Forelimb muscle (tissue), 1 donor: ENCODE measurements around the gene RFC4. TPM values are rescaled to one million over a fixed set of nuclear protein-coding genes. Genes with fewer than 3 reads are reported as not detected.
"Not testable (repeated sequence)": the region's sequence is repeated elsewhere in the genome, so short reads cannot be mapped to it uniquely, and the experiment has no call there.

Experiments used
- DNase-seq: peaks from one replicate; pipeline ENCODE4 v3.0.0-alpha.2; 2013; ENCODE audit warnings: low read depth
- polyA plus RNA-seq: library from polyadenylated mRNA; unstranded; fragments of 120-200 nt; gene quantifications from one replicate; pipeline ENCODE4 v1.2.1, GENCODE V29; 2013; ENCODE audit not compliant: insufficient read length

RFC4 gene
- 19.7 TPM for polyA plus RNA-seq

- DNase-seq, result no peak
Measured at GRCh38 chr3:186806089-186807055, at the start of gene RFC4. RFC4 (minus strand) TSS chr3:186806482; CDS start chr3:186804713, 1,769 bp downstream.

- DNase-seq, result no peak
Measured at GRCh38 chr3:186854954-186855353, 48.7 kb upstream of the RFC4 start.

GRCh38 chr3:186854146-186854545, 47.9 kb upstream of the RFC4 start:
- no peak for DNase-seq

- DNase-seq, result no peak
Measured at GRCh38 chr3:186852994-186853393, 46.7 kb upstream of the RFC4 start.

GRCh38 chr3:186851835-186852234, 45.6 kb upstream of the RFC4 start:
- not testable (repeated sequence) for DNase-seq

GRCh38 chr3:186849374-186849975, 43.2 kb upstream of the RFC4 start:
- no peak for DNase-seq

GRCh38 chr3:186847437-186847836, 41.2 kb upstream of the RFC4 start:
- DNase-seq, result no peak

GRCh38 chr3:186845756-186846155, 39.5 kb upstream of the RFC4 start:
- no peak for DNase-seq

GRCh38 chr3:186844908-186845307, 38.6 kb upstream of the RFC4 start:
- DNase-seq, result no peak

GRCh38 chr3:186843039-186843432, 36.8 kb upstream of the RFC4 start:
- no peak for DNase-seq

- DNase-seq, result no peak
Measured at GRCh38 chr3:186842426-186843038, 36.2 kb upstream of the RFC4 start, which contains the start of gene ADIPOQ. ADIPOQ (plus strand) TSS chr3:186842710; CDS start chr3:186853059, 10,349 bp downstream.

GRCh38 chr3:186841620-186842019, 35.3 kb upstream of the RFC4 start:
- DNase-seq, result no peak

- no peak for DNase-seq
Measured at GRCh38 chr3:186839874-186840641, 33.8 kb upstream of the RFC4 start.

GRCh38 chr3:186832276-186832675, 26.0 kb upstream of the RFC4 start:
- DNase-seq, result no peak

- no peak for DNase-seq
Measured at GRCh38 chr3:186831798-186832197, 25.5 kb upstream of the RFC4 start.

GRCh38 chr3:186828340-186828739, 22.1 kb upstream of the RFC4 start:
- no peak for DNase-seq

- DNase-seq, result peak; percentile 47
Measured at GRCh38 chr3:186826976-186827857, 20.9 kb upstream of the RFC4 start.

GRCh38 chr3:186826410-186826975, 20.2 kb upstream of the RFC4 start:
- no peak for DNase-seq

GRCh38 chr3:186825872-186826409, 19.7 kb upstream of the RFC4 start:
- no peak for DNase-seq

- DNase-seq, result no peak
Measured at GRCh38 chr3:186825294-186825821, 19.1 kb upstream of the RFC4 start.
